IMR-90 (cell line): ENCODE data around the gene PLD3. TPM values are rescaled to one million over a fixed set of nuclear protein-coding genes. Genes with fewer than 3 reads are reported as not detected.

Experiments used
- ATAC-seq: fragments of 200-7000 bp; cut with Tn5 transposase; 2 replicates; pipeline ENCODE4 v1.9.1; 2020; ENCODE audit warnings: low read depth, mild to moderate bottlenecking, moderate library complexity
- BruUV-seq: library from RNA; stranded (reverse); fragments of 400-500 nt; replicated peaks from 2 replicates; lab custom pipeline; 2021; lab: Mats Ljungman, UMichigan
- CTCF ChIA-PET: fragments of 300-600 bp; formaldehyde crosslinking; extraction: SDS; loops from one replicate; lab custom pipeline; 2021; ENCODE audit warnings: antibody characterized with exemption; lab: Yijun Ruan, JAX
- POLR2A ChIA-PET: fragments of 300-600 bp; sonication (Branson Sonifier 250); formaldehyde crosslinking; loops from one replicate; lab custom pipeline; 2022; ENCODE audit warnings: antibody characterized with exemption; ENCODE audit not compliant: unreplicated experiment; lab: Charles Lee
- DNase-seq: peaks from one replicate; pipeline ENCODE4 v3.0.0; 2013
- H2AFZ ChIP-seq: replicated peaks from 2 replicates; pipeline ENCODE3; 2013; ENCODE audit warnings: low read length, mild to moderate bottlenecking; ENCODE audit not compliant: poor library complexity
- H2AK5ac ChIP-seq: 2 replicates; pipeline ENCODE4 v1.6.1; 2013; ENCODE audit warnings: low read depth, low read length, inconsistent platforms
- H2AK9ac ChIP-seq: replicated peaks from 2 replicates; pipeline ENCODE3; 2013; ENCODE audit warnings: mild to moderate bottlenecking, low read depth, low read length, moderate library complexity; ENCODE audit not compliant: poor library complexity
- H2BK120ac ChIP-seq: 2 replicates; pipeline ENCODE4 v1.6.1; 2013; ENCODE audit warnings: low read depth, low read length, inconsistent platforms
- H2BK15ac ChIP-seq: 3 replicates; pipeline ENCODE4 v1.6.1; 2013; ENCODE audit warnings: low read depth, low read length, inconsistent platforms
- H2BK20ac ChIP-seq: 2 replicates; pipeline ENCODE4 v1.6.1; 2013; ENCODE audit warnings: low read depth, mild to moderate bottlenecking, inconsistent platforms, low read length, moderate library complexity
- H2BK5ac ChIP-seq: 2 replicates; pipeline ENCODE4 v1.6.1; 2013; ENCODE audit warnings: mild to moderate bottlenecking, low read depth, low read length, inconsistent platforms; ENCODE audit not compliant: poor library complexity, severe bottlenecking
- H3K14ac ChIP-seq: replicated peaks from 2 replicates; pipeline ENCODE4 v1.6.1; 2013; ENCODE audit warnings: low read depth, low read length, inconsistent platforms
- H3K18ac ChIP-seq: 2 replicates; pipeline ENCODE4 v1.6.1; 2013; ENCODE audit warnings: low read depth, low read length, control low read depth
- H3K23ac ChIP-seq: 2 replicates; pipeline ENCODE4 v1.6.1; 2013; ENCODE audit warnings: low read depth, low read length, inconsistent platforms
- H3K27ac ChIP-seq: 2 replicates; pipeline ENCODE4 v1.5.1; 2013; ENCODE audit warnings: mild to moderate bottlenecking, control low read depth, low read length; ENCODE audit not compliant: insufficient read depth
- H3K27me3 ChIP-seq: 2 replicates; pipeline ENCODE4 v1.6.1; 2013; ENCODE audit warnings: low read length; ENCODE audit not compliant: control insufficient read depth, insufficient read depth
- H3K36me3 ChIP-seq: 2 replicates; pipeline ENCODE4 v1.6.1; 2013; ENCODE audit warnings: low read length, mixed read lengths; ENCODE audit not compliant: control insufficient read depth, insufficient read depth
- H3K4ac ChIP-seq: 2 replicates; pipeline ENCODE4 v1.6.1; 2013; ENCODE audit warnings: low read depth, low read length, inconsistent platforms
- H3K4me1 ChIP-seq: 2 replicates; pipeline ENCODE4 v1.6.1; 2013; ENCODE audit warnings: low read length, mixed read lengths; ENCODE audit not compliant: control insufficient read depth, insufficient read depth
- H3K4me2 ChIP-seq: 2 replicates; pipeline ENCODE4 v1.6.1; 2013; ENCODE audit warnings: low read depth, mild to moderate bottlenecking, control low read depth, low read length, moderate library complexity
- H3K4me3 ChIP-seq: 2 replicates; pipeline ENCODE4 v1.5.1; 2013; ENCODE audit warnings: low read depth, mild to moderate bottlenecking, control low read depth, low read length, moderate library complexity; ENCODE audit not compliant: insufficient read depth
- H3K56ac ChIP-seq: 2 replicates; pipeline ENCODE4 v1.6.1; 2013; ENCODE audit warnings: low read length, inconsistent platforms; ENCODE audit not compliant: insufficient read depth; ENCODE audit errors: extremely low read depth
- H3K79me1 ChIP-seq, 2 experiments: 2 replicates each; pipeline ENCODE4 v1.6.1; 2013; ENCODE audit warnings: low read length in 2 of 2, inconsistent platforms in 1 of 2, low read depth in 1 of 2
- H3K9ac ChIP-seq: 2 replicates; pipeline ENCODE4 v1.6.1; 2013; ENCODE audit warnings: low read depth, low read length, control low read depth
- H3K9me1 ChIP-seq: 2 replicates; pipeline ENCODE4 v1.6.1; 2013; ENCODE audit warnings: low read length, inconsistent platforms; ENCODE audit not compliant: insufficient read depth
- H3K9me3 ChIP-seq: 2 replicates; pipeline ENCODE4 v1.6.1; 2013; ENCODE audit warnings: low read length; ENCODE audit not compliant: control insufficient read depth, insufficient read depth
- H4K20me1 ChIP-seq: 2 replicates; pipeline ENCODE4 v1.6.1; 2013; ENCODE audit warnings: low read length, inconsistent platforms; ENCODE audit not compliant: insufficient read depth
- H4K5ac ChIP-seq: 2 replicates; pipeline ENCODE4 v1.6.1; 2013; ENCODE audit warnings: mild to moderate bottlenecking, low read depth, low read length, control low read depth
- H4K8ac ChIP-seq, 2 experiments: 2 replicates each; pipeline ENCODE4 v1.6.1; 2013; ENCODE audit warnings: low read depth in 2 of 2, low read length in 2 of 2, control low read depth in 1 of 2, inconsistent platforms in 1 of 2
- H4K91ac ChIP-seq: 2 replicates; pipeline ENCODE4 v1.6.1; 2013; ENCODE audit warnings: low read depth, low read length, inconsistent platforms; ENCODE audit not compliant: insufficient read depth
- CEBPB ChIP-seq: IDR thresholded peaks from 2 replicates; pipeline ENCODE4 v1.6.1; 2012; ENCODE audit warnings: low read depth, low read length, improper control_type of control experiment
- CHD1 ChIP-seq: IDR thresholded peaks from 2 replicates; pipeline ENCODE4 v1.6.1; 2012; ENCODE audit warnings: low read depth, low read length, improper control_type of control experiment
- ELK1 ChIP-seq: fragments of 150-350 bp; IDR thresholded peaks from 2 replicates; pipeline ENCODE4 v1.6.1; 2016; ENCODE audit warnings: low read depth, mild to moderate bottlenecking, low read length, moderate library complexity, borderline replicate concordance
- FOS ChIP-seq: fragments of 150-350 bp; IDR thresholded peaks from 2 replicates; pipeline ENCODE4 v1.6.1; 2016; ENCODE audit warnings: low read depth, low read length
- MAFK ChIP-seq: IDR thresholded peaks from 2 replicates; pipeline ENCODE4 v1.6.1; 2012; ENCODE audit warnings: low read depth, low read length, improper control_type of control experiment
- MAZ ChIP-seq: IDR thresholded peaks from 2 replicates; pipeline ENCODE4 v1.6.1; 2012; ENCODE audit warnings: low read depth, mild to moderate bottlenecking, low read length, improper control_type of control experiment, moderate library complexity, borderline replicate concordance
- MXI1 ChIP-seq: IDR thresholded peaks from 2 replicates; pipeline ENCODE4 v1.6.1; 2012; ENCODE audit warnings: low read depth, mild to moderate bottlenecking, low read length, moderate library complexity, borderline replicate concordance
- NFE2L2 ChIP-seq: fragments of 150-350 bp; IDR thresholded peaks from 2 replicates; pipeline ENCODE4 v1.6.1; 2016; ENCODE audit warnings: low read depth, mild to moderate bottlenecking, low read length
- RAD21 ChIP-seq: IDR thresholded peaks from 2 replicates; pipeline ENCODE4 v1.6.1; 2012; ENCODE audit warnings: low read length, improper control_type of control experiment
- RCOR1 ChIP-seq: IDR thresholded peaks from 2 replicates; pipeline ENCODE4 v1.6.1; 2012; ENCODE audit warnings: mild to moderate bottlenecking, low read length, improper control_type of control experiment; ENCODE audit not compliant: insufficient replicate concordance
- RFX5 ChIP-seq: IDR thresholded peaks from 2 replicates; pipeline ENCODE4 v1.8.0; 2012; ENCODE audit warnings: low read depth, mild to moderate bottlenecking, low read length, moderate library complexity
- SMC3 ChIP-seq: fragments of 150-350 bp; IDR thresholded peaks from 2 replicates; pipeline ENCODE4 v1.6.1; 2016; ENCODE audit warnings: low read depth, mild to moderate bottlenecking, antibody characterized with exemption, low read length, moderate library complexity
- USF2 ChIP-seq: fragments of 150-350 bp; IDR thresholded peaks from 2 replicates; pipeline ENCODE4 v1.6.1; 2017; ENCODE audit warnings: mild to moderate bottlenecking, antibody characterized with exemption, low read length, low read depth
- WGBS, 2 experiments: methylation state at CpG; one replicate each; pipeline versions ENCODE4 v1.1.5 to v1.1.7; 2013; ENCODE audit warnings: missing lambda C conversion rate in 2 of 2; ENCODE audit not compliant: insufficient read length in 1 of 2; ENCODE audit errors: extremely low coverage in 2 of 2; 5-methylcytosine and 5-hydroxymethylcytosine counted together
- dilution Hi-C: fragments of 300-500 bp; cut with HindIII; formaldehyde crosslinking; loops from one replicate; pipeline ENCODE4 v1.14.3; 2018; ENCODE audit warnings: low sequenced_read_pairs; ENCODE audit not compliant: unreplicated experiment
- in situ Hi-C: fragments of 300-500 bp; cut with MboI; formaldehyde crosslinking; loops from 3 replicates; pipeline ENCODE4 v1.14.3; 2019; ENCODE audit warnings: low sequenced_read_pairs, inconsistent platforms, mixed read lengths
- intact Hi-C: fragments of 100-400 bp; cut with micrococcal nuclease; formaldehyde crosslinking; loops from 2 replicates; pipeline ENCODE4 v1.10.0; 2022
- polyA plus RNA-seq, 3 experiments: library from polyadenylated mRNA; depleted of rRNA; stranded (reverse); fragments of >200 nt; gene quantifications; 2 replicates each; pipeline ENCODE4 v1.2.3, GENCODE V29; 2012; ENCODE audit warnings: low replicate concordance in 1 of 3
- total RNA-seq: library from RNA; depleted of rRNA; stranded (reverse); fragments of >200 nt; gene quantifications from 2 replicates; pipeline ENCODE4 v1.2.3, GENCODE V29; 2012
- TF ChIP-seq, protein P1 (sequence below): conservative IDR thresholded peaks from 2 replicates; pipeline ENCODE4 v1.5.1; 2012; ENCODE audit warnings: mild to moderate bottlenecking, low read depth, low read length, improper control_type of control experiment

PLD3 gene
- total and polyA plus RNA-seq, 2 of the 4 experiments (the other 2 are of a cell fraction) = 117 to 665 TPM

- TF ChIP-seq MAFK (no peak), MAZ (no peak), CHD1 (no peak), CEBPB (no peak)
These were observed 43.1 kb upstream of the PLD3 start (continued) for GRCh38 chr19:40305403-40305802.

DNA sequence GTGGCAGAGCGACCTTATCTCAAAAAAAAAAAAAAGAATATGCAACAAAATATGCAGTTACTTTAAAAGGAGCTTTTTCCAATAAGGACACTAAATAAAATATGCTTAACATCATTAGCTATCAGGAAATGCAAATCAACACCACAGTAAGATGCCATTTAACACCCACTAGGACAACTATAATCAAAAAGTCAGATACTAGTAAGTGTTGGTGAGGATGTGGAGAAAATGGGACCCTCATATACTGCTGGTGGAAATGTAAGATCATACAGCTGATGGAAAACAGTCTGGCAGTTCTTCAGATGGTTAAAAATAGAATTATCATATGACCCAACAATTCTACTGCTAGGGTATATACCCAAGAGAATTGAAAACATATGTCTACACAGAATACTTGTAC, 38.8 kb upstream of the PLD3 start:
- Histone ChIP-seq H4K91ac (no peak overlapping the region), H2BK120ac (no peak overlapping the region), H4K8ac (no peak overlapping the region), H3K18ac (no peak overlapping the region), H3K9me1 (no peaks in the 10 kb centered on the region), H3K9ac (no peak overlapping the region), H2AFZ (no peak overlapping the region), H3K4me1 (no peaks in the 10 kb centered on the region), H3K27me3 (no peaks in the 10 kb centered on the region), H3K9me3 (no peaks in the 10 kb centered on the region), H2AK9ac (no peak overlapping the region), H3K79me1 (no peaks in the 10 kb centered on the region), H2BK20ac (no peak overlapping the region), H3K36me3 (no peaks in the 10 kb centered on the region), H2BK5ac (no peak overlapping the region), H3K56ac (no peak overlapping the region), H3K4ac (no peak overlapping the region), H2BK15ac (no peak overlapping the region), H2AK5ac (no peak overlapping the region), H3K14ac (no peak overlapping the region), H3K27ac (no peak overlapping the region), H3K23ac (no peak overlapping the region), H4K5ac (no peak overlapping the region), H3K4me2 (no peak overlapping the region), H4K20me1 (no peaks in the 10 kb centered on the region), H3K4me3 (no peak overlapping the region)
- ATAC-seq = no peak
- in situ Hi-C loops (loop anchor here (10.0 to 25.0 kb wide), 2 partner anchors 203 to 295 kb away; partner anchors contain the start of gene LTBP4), dilution Hi-C loops (no loop called here), intact Hi-C loops (loop anchor here (5.0 to 10.0 kb wide), 3 partner anchors 115 to 213 kb away; partner anchors contain the start of gene SERTAD1)
- CTCF ChIA-PET = no interaction called here
- BruUV-seq = no TSS peak
- no CpG with 5 or more reads among the region's 1 CpG for WGBS, 2 experiments
- DNase-seq = no peak
- POLR2A ChIA-PET = no interaction called here
- TF ChIP-seq SMC3 (no peak), MAFK (no peak), MAZ (no peak), RAD21 (no peak), USF2 (no peak), FOS (no peak), NFE2L2 (no peak), RFX5 (no peak), RCOR1 (no peak), ELK1 (no peak), CHD1 (no peak), MXI1 (no peak)
- TF ChIP-seq, protein P1, sequence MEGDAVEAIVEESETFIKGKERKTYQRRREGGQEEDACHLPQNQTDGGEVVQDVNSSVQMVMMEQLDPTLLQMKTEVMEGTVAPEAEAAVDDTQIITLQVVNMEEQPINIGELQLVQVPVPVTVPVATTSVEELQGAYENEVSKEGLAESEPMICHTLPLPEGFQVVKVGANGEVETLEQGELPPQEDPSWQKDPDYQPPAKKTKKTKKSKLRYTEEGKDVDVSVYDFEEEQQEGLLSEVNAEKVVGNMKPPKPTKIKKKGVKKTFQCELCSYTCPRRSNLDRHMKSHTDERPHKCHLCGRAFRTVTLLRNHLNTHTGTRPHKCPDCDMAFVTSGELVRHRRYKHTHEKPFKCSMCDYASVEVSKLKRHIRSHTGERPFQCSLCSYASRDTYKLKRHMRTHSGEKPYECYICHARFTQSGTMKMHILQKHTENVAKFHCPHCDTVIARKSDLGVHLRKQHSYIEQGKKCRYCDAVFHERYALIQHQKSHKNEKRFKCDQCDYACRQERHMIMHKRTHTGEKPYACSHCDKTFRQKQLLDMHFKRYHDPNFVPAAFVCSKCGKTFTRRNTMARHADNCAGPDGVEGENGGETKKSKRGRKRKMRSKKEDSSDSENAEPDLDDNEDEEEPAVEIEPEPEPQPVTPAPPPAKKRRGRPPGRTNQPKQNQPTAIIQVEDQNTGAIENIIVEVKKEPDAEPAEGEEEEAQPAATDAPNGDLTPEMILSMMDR = no peak
